SU-DHL-6 (cell line): ENCODE measurements around the gene OBSL1.

Experiments
- H2AFZ ChIP-seq: fragments of 200-600 bp; sonication (generic); 2 replicates; pipeline ENCODE4 v1.6.1; 2014; ENCODE audit warnings: low read depth, mild to moderate bottlenecking, moderate library complexity, mixed read lengths, antibody characterized with exemption, low read length; ENCODE audit not compliant: severe bottlenecking
- H3F3A ChIP-seq: fragments of 200-600 bp; shearing (Covaris generic); 2 replicates; pipeline ENCODE4 v1.6.0; 2016; ENCODE audit warnings: antibody characterized with exemption, mild to moderate bottlenecking; ENCODE audit not compliant: insufficient read depth
- H3K27ac ChIP-seq: fragments of 200-600 bp; sonication (generic); 2 replicates; pipeline ENCODE4 v1.5.1; 2016; ENCODE audit warnings: low read depth, mild to moderate bottlenecking, low read length, moderate library complexity, mixed read lengths
- H3K27me3 ChIP-seq: fragments of 200-600 bp; sonication (generic), shearing (Covaris generic); 2 replicates; pipeline ENCODE4 v1.6.0; 2014; ENCODE audit warnings: mild to moderate bottlenecking, low read length
- H3K36me3 ChIP-seq: fragments of 200-600 bp; sonication (generic); 2 replicates; pipeline ENCODE4 v1.6.1; 2014; ENCODE audit warnings: mild to moderate bottlenecking, low read length, mixed read lengths
- H3K4me2 ChIP-seq: fragments of 300-600, 200-600 bp; shearing (Covaris generic), sonication (generic); 2 replicates; pipeline ENCODE4 v1.6.0; 2014; ENCODE audit warnings: low read length, low read depth, mild to moderate bottlenecking; ENCODE audit not compliant: poor library complexity, severe bottlenecking
- H3K4me3 ChIP-seq: fragments of 200-600 bp; sonication (generic); 2 replicates; pipeline ENCODE4 v1.5.1; 2014; ENCODE audit warnings: antibody characterized with exemption, low read length, mild to moderate bottlenecking, mixed read lengths; ENCODE audit not compliant: insufficient read depth, poor library complexity, severe bottlenecking
- H3K79me2 ChIP-seq: fragments of 200-600 bp; sonication (generic); 2 replicates; pipeline ENCODE4 v1.6.1; 2014; ENCODE audit warnings: mild to moderate bottlenecking, low read length, moderate library complexity; ENCODE audit not compliant: insufficient read depth
- H3K9ac ChIP-seq: fragments of 200-600 bp; sonication (generic); 2 replicates; pipeline ENCODE4 v1.7.0; 2014; ENCODE audit warnings: mild to moderate bottlenecking, low read length
- H3K9me2 ChIP-seq: fragments of 200-600 bp; sonication (generic); replicated peaks from 2 replicates; pipeline ENCODE4 v1.6.1; 2014; ENCODE audit warnings: low read length; ENCODE audit not compliant: insufficient read depth
- H3K9me3 ChIP-seq: fragments of 200-600 bp; sonication (generic); 2 replicates; pipeline ENCODE4 v1.6.1; 2014; ENCODE audit warnings: low read length, mixed read lengths; ENCODE audit not compliant: insufficient read depth
- H4K20me1 ChIP-seq: fragments of 200-600 bp; sonication (generic); 2 replicates; pipeline ENCODE4 v1.6.1; 2014; ENCODE audit warnings: low read depth, mild to moderate bottlenecking, antibody characterized with exemption, low read length, moderate library complexity, mixed read lengths
- CTCF ChIP-seq: fragments of 200-600 bp; sonication (generic); IDR thresholded peaks from one replicate; pipeline ENCODE4 v1.5.1; 2017; ENCODE audit warnings: antibody characterized with exemption, mild to moderate bottlenecking, low read length, moderate library complexity; ENCODE audit not compliant: insufficient read depth, poor library complexity, severe bottlenecking
- EZH2phosphoT487 ChIP-seq: fragments of 200-600 bp; sonication (generic), shearing (Covaris generic); conservative IDR thresholded peaks from 2 replicates; pipeline ENCODE4 v1.6.1; 2018; ENCODE audit warnings: mild to moderate bottlenecking, antibody characterized with exemption, low read length, moderate library complexity, mixed read lengths

The OBSL1 gene

GRCh38 chr2:219560037-219560892 is 11.1 kb downstream of the OBSL1 start:
- H3K4me2 ChIP-seq: no peak overlapping the region
- H3K79me2 ChIP-seq: no peaks in the 10 kb centered on the region
- no peaks in the 10 kb centered on the region for H4K20me1 ChIP-seq
- no peak overlapping the region for H2AFZ ChIP-seq
- no peak overlapping the region for H3K9ac ChIP-seq
- H3K36me3 ChIP-seq: no peaks in the 10 kb centered on the region
- H3K9me2 ChIP-seq: no peaks in the 10 kb centered on the region
- no peaks in the 10 kb centered on the region for H3K9me3 ChIP-seq
- no peaks in the 10 kb centered on the region for H3F3A ChIP-seq
- no peak overlapping the region for H3K4me3 ChIP-seq
- TF ChIP-seq CTCF (peak; percentile 45), EZH2phosphoT487 (no peak)
- no peaks in the 10 kb centered on the region for H3K27me3 ChIP-seq
- H3K27ac ChIP-seq: no peak overlapping the region

- TF ChIP-seq EZH2phosphoT487 (no peak), CTCF (no peak)
- H3F3A ChIP-seq: no peaks in the 10 kb centered on the region
- no peaks in the 10 kb centered on the region for H3K36me3 ChIP-seq
- H3K9me3 ChIP-seq: no peaks in the 10 kb centered on the region
- H2AFZ ChIP-seq: no peak overlapping the region
- no peaks in the 10 kb centered on the region for H3K27me3 ChIP-seq
- no peak overlapping the region for H3K4me3 ChIP-seq
- H3K4me2 ChIP-seq: no peak overlapping the region
- H3K9me2 ChIP-seq: no peaks in the 10 kb centered on the region
- no peak overlapping the region for H3K9ac ChIP-seq
- H3K79me2 ChIP-seq: no peaks in the 10 kb centered on the region
- no peaks in the 10 kb centered on the region for H4K20me1 ChIP-seq
- no peak overlapping the region for H3K27ac ChIP-seq
Observed at GRCh38 chr2:219559156-219559915, 12.0 kb downstream of the OBSL1 start.

- TF ChIP-seq EZH2phosphoT487: no peak
- no peak for TF ChIP-seq CTCF
- no peak overlapping the region for H3K9ac ChIP-seq
- no peaks in the 10 kb centered on the region for H4K20me1 ChIP-seq
- H3K36me3 ChIP-seq: no peaks in the 10 kb centered on the region
- no peaks in the 10 kb centered on the region for H3K9me2 ChIP-seq
- no peaks in the 10 kb centered on the region for H3K9me3 ChIP-seq
- H3K27ac ChIP-seq: no peak overlapping the region
- H3K4me2 ChIP-seq: no peak overlapping the region
- H2AFZ ChIP-seq: no peak overlapping the region
- H3K27me3 ChIP-seq: no peaks in the 10 kb centered on the region
- H3K79me2 ChIP-seq: no peaks in the 10 kb centered on the region
- H3K4me3 ChIP-seq: no peak overlapping the region
- H3F3A ChIP-seq: no peaks in the 10 kb centered on the region
Observed at GRCh38 chr2:219557791-219558785, 13.3 kb downstream of the OBSL1 start.
